ENCODE results near the gene HMGCS1. TPM values are rescaled to one million over a fixed set of nuclear protein-coding genes. Genes with fewer than 3 reads are reported as not detected.

HMGCS1 gene
- total RNA-seq, 1 experiment from 2014 or later: 52.8 TPM

- TF ChIP-seq ZNF274 (IDR thresholded peaks at IDR 0.05; ENCODE audit: low read depth, low read length) (no peak), POLR2A (IDR thresholded peaks at IDR 0.05; ENCODE audit: borderline replicate concordance, extremely low read depth, insufficient read depth, insufficient read length) (no peak), ATF3 (IDR thresholded peaks at IDR 0.05) (no peak), YY1 (IDR thresholded peaks at IDR 0.05; ENCODE audit: extremely low read depth, insufficient replicate concordance, low read depth, low read length) (no peak), SP1 (IDR thresholded peaks at IDR 0.05; ENCODE audit: low read depth) (no peak), EZH2phosphoT487 (IDR thresholded peaks at IDR 0.05; ENCODE audit: borderline replicate concordance) (no peak), POLR2AphosphoS5 (IDR thresholded peaks at IDR 0.05; ENCODE audit: low read depth, low read length) (no peak), SIN3A (IDR thresholded peaks at IDR 0.05; ENCODE audit: low read depth) (no peak), FOSL1 (IDR thresholded peaks at IDR 0.05; ENCODE audit: low read depth) (no peak), JUND (IDR thresholded peaks at IDR 0.05) (no peak), ZBTB33 (IDR thresholded peaks at IDR 0.05; ENCODE audit: extremely low read depth, insufficient replicate concordance, low read length) (no peak), REST (IDR thresholded peaks at IDR 0.05; ENCODE audit: low read depth) (no peak), RAD21 (IDR thresholded peaks at IDR 0.05; ENCODE audit: low read depth) (no peak), CBX3 (IDR thresholded peaks at IDR 0.05; ENCODE audit: low read depth) (no peak), MAX (IDR thresholded peaks at IDR 0.05) (no peak), EZH2 (IDR thresholded peaks at IDR 0.05) (no peak)
- CTCF ChIA-PET: no interaction called here
- DNase-seq (ENCODE audit: low read depth, low spot score): no peak
Observed at GRCh38 chr5:43354774-43355173, 41.6 kb upstream of the HMGCS1 start.

More at GRCh38 chr5:43354774-43355173, 41.6 kb upstream of the HMGCS1 start:
- RAD21 ChIA-PET (ENCODE audit: low non-redundant PET in 1 of 2, low total read pairs in 2 of 2, uncharacterized antibody in 2 of 2, unreplicated experiment in 2 of 2): no interaction called here
- Histone ChIP-seq H3K9me3 (ENCODE audit: control insufficient read depth in 1 of 2, insufficient read depth in 1 of 2, low read depth in 1 of 2, low read length in 2 of 2) (peaks cover 0 to 8% of the 10 kb centered on the region in 2 experiments; a peak in 1 of 4 replicates), H3K4me3 (replicated peaks in 1 of 2; ENCODE audit: low read depth in 1 of 2, low read length in 2 of 2) (no peak overlapping the region), H3K4me1 (ENCODE audit: control insufficient read depth in 1 of 2, insufficient read depth in 2 of 2, low read length in 2 of 2) (no peaks in the 10 kb centered on the region), H3K27ac (ENCODE audit: low read depth, low read length) (no peak overlapping the region), H3K9ac (ENCODE audit: low read length) (no peak overlapping the region), H4K20me1 (ENCODE audit: insufficient read depth) (no peaks in the 10 kb centered on the region), H3K4me2 (ENCODE audit: low read length) (no peak overlapping the region), H3K9me2 (ENCODE audit: insufficient read depth) (no peaks in the 10 kb centered on the region), H3K27me3 (ENCODE audit: insufficient read depth, low read length) (no peaks in the 10 kb centered on the region), H3K36me3 (ENCODE audit: control insufficient read depth in 1 of 2, insufficient read depth in 2 of 2, low read length in 2 of 2) (no peaks in the 10 kb centered on the region), H2AFZ (ENCODE audit: low read depth, low read length, poor library complexity, severe bottlenecking) (no peak overlapping the region), H3K79me2 (ENCODE audit: insufficient read depth, low read length) (no peaks in the 10 kb centered on the region)
- POLR2A ChIA-PET: no interaction called here
- BruUV-seq (replicated peaks): no TSS peak
- no peak for ATAC-seq
- intact Hi-C loops (cut with micrococcal nuclease): no loop called here

Data from HCT116 (cell line).